MM.1S (cell line): ENCODE data around the gene CNGA3.

ENCODE experiments used
- CTCF ChIP-seq: fragments of 300-600 bp; sonication (generic); IDR thresholded peaks from 2 replicates; pipeline ENCODE4 v1.5.1; 2016; ENCODE audit warnings: antibody characterized with exemption, low read length, mixed read lengths
- EZH2 ChIP-seq: fragments of 300-600 bp; sonication (generic); optimal IDR thresholded peaks from 2 replicates; pipeline ENCODE3; 2017; ENCODE audit warnings: low read depth, mild to moderate bottlenecking, antibody characterized with exemption, low read length, mixed read lengths

- TF ChIP-seq CTCF (no peak), EZH2 (no peak)
Observed at GRCh38 chr2:98297817-98298682, 48.2 kb upstream of the CNGA3 start.
